Fibroblast of skin of right biceps (primary cell): ENCODE measurements around the gene DNM3.

ENCODE experiments used
- DNase-seq: peaks from one replicate; pipeline ENCODE4 v3.0.0-alpha.2; 2013

Gene DNM3

DNA sequence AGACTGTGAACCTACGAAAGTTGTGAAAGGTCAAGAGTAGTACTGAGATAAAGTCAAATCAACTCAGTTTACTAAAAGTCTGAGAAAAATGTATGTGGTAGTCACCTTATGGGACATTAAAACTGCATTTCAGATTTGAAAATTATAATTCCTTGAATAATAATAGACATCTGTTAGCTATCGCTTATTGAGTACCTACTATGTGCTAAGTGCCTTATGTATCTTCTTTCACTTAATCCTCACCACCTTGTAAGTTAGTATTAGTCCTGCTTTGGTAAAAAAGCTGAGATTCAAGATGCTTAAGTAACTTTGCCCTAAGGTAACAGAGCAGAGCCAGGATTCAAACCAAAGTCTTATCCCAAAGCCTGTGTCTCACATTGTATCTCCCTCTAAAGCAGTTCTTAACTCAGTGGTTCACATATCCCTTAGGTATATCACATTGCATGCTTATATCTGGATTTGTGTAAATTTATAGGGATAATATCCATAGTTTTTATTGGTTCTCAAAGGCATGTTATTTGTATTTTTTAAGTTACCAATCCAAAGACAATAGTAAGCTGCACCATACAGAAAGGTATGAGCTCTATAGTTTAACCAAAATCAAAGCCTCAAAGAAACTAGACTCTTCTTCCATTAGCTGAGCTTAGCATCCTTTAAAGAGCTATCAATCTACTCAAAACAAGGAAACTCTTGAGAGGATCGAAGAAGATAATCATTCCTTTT is 601.7 kb downstream of the DNM3 start:
- DNase-seq, result no peak

GRCh38 chr1:172443666-172444453 is 602.6 kb downstream of the DNM3 start, which contains the start of gene PIGC:
Gene PIGC (minus strand): TSS chr1:172444069. CDS start chr1:172442622, 1,447 bp downstream.
- peak; percentile 86 for DNase-seq

- DNase-seq, result no peak
Measured at GRCh38 chr1:172446547-172446946, 605.2 kb downstream of the DNM3 start.

DNA sequence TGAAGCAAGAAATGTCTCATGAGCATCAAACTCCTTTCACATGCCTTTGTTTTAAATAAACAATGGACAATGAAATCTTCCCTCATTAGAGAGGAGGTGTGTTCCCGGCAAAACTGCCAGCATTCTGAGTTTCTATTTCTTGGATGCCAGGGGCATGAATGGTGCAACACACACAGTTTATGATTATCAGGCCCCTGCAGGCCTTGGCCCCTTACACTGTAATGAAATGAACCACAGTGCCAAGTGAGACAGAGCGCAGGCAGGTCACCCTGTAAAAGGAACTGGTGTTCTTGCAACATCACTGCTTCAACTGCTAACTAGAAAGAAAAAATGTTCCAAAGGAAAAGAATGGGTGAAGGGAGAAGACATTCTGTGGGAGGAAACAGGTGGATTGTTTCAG is 606.3 kb downstream of the DNM3 start:
- DNase-seq, result no peak

DNA sequence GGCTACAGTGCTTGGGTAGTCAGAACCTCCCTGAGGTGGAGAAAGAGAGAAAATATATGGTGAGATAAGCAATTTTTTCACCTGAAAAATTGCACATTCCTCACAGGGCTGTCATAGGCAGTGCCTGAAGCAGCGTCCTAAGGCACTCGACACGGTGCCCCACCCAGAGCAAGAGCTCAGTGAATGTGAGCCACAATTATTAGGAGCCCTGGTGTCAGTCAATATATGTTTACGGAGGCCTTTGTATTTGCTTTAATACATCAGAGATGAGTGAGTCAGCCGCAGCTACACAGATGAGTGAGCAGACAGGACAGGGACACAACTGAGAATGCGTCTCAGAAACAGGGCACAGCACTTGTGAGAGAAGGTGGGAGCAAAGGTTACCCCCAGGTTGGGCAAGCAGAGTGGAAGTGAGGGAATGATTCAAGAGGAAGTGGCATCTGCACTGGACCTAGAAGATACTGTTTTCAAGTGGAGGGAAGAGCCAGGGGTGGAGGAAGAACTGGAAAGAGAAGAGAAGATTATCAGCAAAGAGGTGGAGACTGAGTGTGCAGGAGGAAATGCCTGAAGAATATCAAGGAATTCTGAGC is 607.8 kb downstream of the DNM3 start:
- no peak for DNase-seq

- peak; percentile 53 for DNase-seq
Measured at GRCh38 chr1:172449585-172450523, 608.6 kb downstream of the DNM3 start.

DNA sequence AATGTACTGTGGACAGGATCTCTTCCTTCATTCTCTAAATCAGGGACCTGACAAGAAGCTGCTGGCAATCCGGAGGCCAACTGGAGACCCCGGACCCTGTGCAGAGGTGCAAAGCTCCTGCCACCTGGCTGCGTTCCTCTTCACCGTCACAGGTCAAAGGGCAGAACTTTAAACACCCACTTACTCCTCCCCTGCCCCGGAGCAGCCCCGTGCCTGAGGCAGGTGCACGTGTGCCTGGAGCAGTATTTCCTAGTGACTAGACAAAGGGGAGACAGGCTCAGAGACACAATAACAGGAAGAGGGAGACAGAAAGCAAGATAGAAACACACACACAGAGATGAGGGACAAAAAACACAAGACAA is 609.2 kb downstream of the DNM3 start:
- DNase-seq, result no peak

- peak; percentile 27 for DNase-seq
Measured at GRCh38 chr1:172451002-172451443, 609.7 kb downstream of the DNM3 start.

DNA sequence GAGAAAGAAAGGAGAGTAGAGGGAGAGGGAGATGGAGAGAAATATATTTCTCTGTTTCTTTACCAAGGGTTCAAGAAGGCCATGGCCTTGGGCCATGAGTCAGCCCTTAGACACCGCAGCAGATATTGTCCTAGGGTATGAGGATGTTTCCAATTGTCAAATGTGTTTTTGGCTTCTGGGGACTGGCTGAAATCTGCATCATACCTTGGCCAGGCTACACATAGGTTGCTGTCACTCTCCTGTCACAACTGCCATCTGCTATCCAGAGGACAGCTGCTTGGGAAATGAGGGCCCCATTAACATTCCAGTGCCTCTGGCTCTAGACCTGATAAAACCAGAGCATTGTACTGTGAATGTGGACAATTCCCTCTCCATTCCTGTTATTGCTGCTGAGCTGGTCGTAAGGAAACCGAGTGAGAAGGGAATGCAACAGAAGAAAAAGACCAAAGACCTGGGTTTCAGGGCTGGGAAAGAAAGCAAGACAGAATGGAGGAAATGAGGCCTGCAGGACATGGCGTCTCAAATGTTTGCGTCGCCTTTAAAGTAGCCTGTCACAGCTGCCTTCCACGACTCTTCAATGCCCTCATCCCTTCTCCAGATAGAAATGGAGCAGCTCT is 611.3 kb downstream of the DNM3 start:
- DNase-seq, result no peak

DNA sequence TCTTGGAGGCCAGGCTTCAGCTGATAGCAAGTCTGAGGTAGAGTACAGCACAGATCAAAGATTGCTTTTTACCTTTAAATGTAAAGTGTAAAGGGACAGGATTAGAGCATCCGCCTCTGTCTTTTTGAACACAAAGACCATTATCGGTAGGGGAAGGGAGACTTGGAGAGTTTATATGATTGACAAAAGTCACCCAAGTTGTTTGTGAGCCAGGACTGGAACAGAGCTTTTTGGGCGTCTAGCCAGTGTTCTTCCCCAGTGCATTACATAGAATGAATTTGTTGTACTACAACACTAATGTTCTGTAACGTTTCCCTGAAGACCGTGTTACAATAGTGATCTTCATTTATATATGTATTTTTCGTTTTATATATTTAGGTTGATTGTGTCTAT is 611.9 kb downstream of the DNM3 start:
- DNase-seq, result no peak

GRCh38 chr1:172453607-172454006 is 612.3 kb downstream of the DNM3 start:
- DNase-seq, result no peak

- DNase-seq, result no peak
Measured at GRCh38 chr1:172455451-172455850, 614.2 kb downstream of the DNM3 start.

- DNase-seq, result no peak
Measured at GRCh38 chr1:172456344-172456769, 615.1 kb downstream of the DNM3 start.

GRCh38 chr1:172457479-172458130 is 616.3 kb downstream of the DNM3 start:
- no peak for DNase-seq

DNA sequence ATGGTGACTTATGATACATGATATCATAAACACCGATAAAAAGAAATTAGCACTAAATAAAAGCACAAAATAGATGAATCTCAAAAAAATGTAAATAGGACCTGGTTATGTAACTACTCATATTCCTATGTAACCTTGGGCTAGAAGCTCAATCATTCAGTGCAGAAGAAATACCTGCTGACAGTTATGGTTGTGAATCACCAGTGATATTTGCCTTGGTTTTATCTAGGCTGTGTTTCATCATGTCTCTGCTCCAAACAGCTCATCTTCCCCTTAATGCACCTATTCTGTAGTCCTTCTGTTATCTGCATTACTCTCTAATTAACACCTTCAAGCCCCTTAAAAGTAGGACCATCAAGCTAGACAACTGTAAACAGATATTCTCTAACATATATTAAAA is 618.9 kb downstream of the DNM3 start:
- DNase-seq, result no peak

DNA sequence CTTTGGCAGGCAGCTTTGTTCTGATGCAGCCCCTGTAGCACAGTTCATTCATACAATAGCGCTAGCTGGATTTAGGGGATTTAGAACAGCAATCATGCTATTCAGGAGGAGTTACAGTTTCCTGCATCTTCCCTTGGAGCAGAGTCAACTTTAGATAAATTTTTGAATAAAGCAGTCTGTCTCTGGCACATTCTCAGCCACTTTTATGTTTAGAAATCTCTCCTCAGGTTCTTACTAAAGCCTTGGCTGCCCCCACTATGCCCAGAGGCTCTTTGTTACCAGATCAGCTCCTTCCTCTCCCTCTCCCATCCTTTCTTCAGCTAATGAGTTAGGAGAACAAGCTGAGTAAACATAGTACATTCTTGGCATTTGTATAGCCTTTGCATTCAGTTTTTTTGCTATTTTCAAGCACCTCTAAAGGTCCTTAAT is 619.6 kb downstream of the DNM3 start:
- DNase-seq, result no peak
